Stomach (tissue), 9 donors: Measurements from ENCODE around the gene ST6GALNAC5. TPM values are rescaled to one million over a fixed set of nuclear protein-coding genes. Genes with fewer than 3 reads are reported as not detected.

Source experiments
- DNase-seq, 2 donors: peaks; one replicate each; pipeline versions ENCODE4 v3.0.0 to v3.0.0-alpha.2; 2013 to 2019
- H3K27ac ChIP-seq, 5 donors: fragments of 200-600 bp in 4 of 5; sonication (generic) in 4 of 5; one replicate each; pipeline ENCODE4 v1.5.1; 2013 to 2019; ENCODE audit warnings: mild to moderate bottlenecking in 1 of 5, moderate library complexity in 1 of 5
- H3K27me3 ChIP-seq, 3 donors: fragments of 200-600 bp; sonication (generic); one replicate each; pipeline ENCODE4 v1.5.1; 2017 to 2019; ENCODE audit warnings: mixed run types in 1 of 3
- H3K36me3 ChIP-seq, 4 donors: fragments of 200-600 bp; sonication (generic); 1 replicate in 3 of 4; 2 replicates in 1 of 4; pipeline ENCODE4 v1.5.1; 2016 to 2019
- H3K4me1 ChIP-seq, 4 donors: fragments of 200-600 bp; sonication (generic); one replicate each; pipeline ENCODE4 v1.5.1; 2016 to 2019
- H3K4me3 ChIP-seq, 4 donors: fragments of 200-600 bp; sonication (generic) in 3 of 4; one replicate each; pipeline ENCODE4 v1.5.1; 2016 to 2019; ENCODE audit warnings: mild to moderate bottlenecking in 1 of 4
- H3K9me3 ChIP-seq, 4 donors: fragments of 200-600 bp; sonication (generic); one replicate each; pipeline ENCODE4 v1.5.1; 2016 to 2019
- EP300 ChIP-seq: sonication (generic); formaldehyde crosslinking; IDR thresholded peaks from one replicate; pipeline ENCODE4 v1.6.1; 2017; ENCODE audit warnings: antibody characterized with exemption
- POLR2A ChIP-seq, 4 donors: fragments of 450-650 bp; IDR thresholded peaks; one replicate each; pipeline ENCODE4 v1.6.1; 2016; ENCODE audit warnings: antibody characterized with exemption in 4 of 4, control low read depth in 2 of 4, mild to moderate bottlenecking in 1 of 4, moderate library complexity in 1 of 4
- POLR2AphosphoS5 ChIP-seq, 3 donors: sonication (generic); formaldehyde crosslinking; IDR thresholded peaks; one replicate each; pipeline ENCODE4 v1.6.1; 2016; ENCODE audit warnings: antibody characterized with exemption in 3 of 3
- WGBS, 5 donors: extraction: QIAGEN DNeasy Blood & Tissue Kit in 3 of 5; methylation state at CpG; one replicate each; pipeline versions ENCODE4 v1.1.5 to v1.1.7; 2013 to 2018; 5-methylcytosine and 5-hydroxymethylcytosine counted together
- intact Hi-C: fragments of 100-400 bp; cut with DNase I; formaldehyde crosslinking; loops from one replicate; pipeline ENCODE4 v1.15.1; 2023; ENCODE audit warnings: low total_unique reads
- polyA plus RNA-seq, 3 donors: library from polyadenylated mRNA; stranded (reverse); fragments of 200-250 nt; gene quantifications; one replicate each; pipeline ENCODE4 v1.2.3, GENCODE V29; 2013
- total RNA-seq, 5 donors: library from RNA; depleted of rRNA; stranded (reverse); fragments of >200 nt; gene quantifications; one replicate each; pipeline versions ENCODE4 v1.1.0 to v1.2.3, GENCODE V29; 2014 to 2016
- TF ChIP-seq, protein P1 (sequence below), 7 experiments: fragments of 450-650 bp in 4 of 7; fragments of 200-600 bp in 3 of 7; sonication (generic) in 3 of 7; IDR thresholded peaks; one replicate each; pipeline ENCODE4 v1.5.1; 2016 to 2019; ENCODE audit warnings: antibody characterized with exemption in 7 of 7, control low read depth in 2 of 7, mild to moderate bottlenecking in 1 of 7
- donor health status: healthy with polysubstance abuse.
- donor health status: Bipolar disorder and iron deficiency.
- donor health status: healthy.

ST6GALNAC5 gene
- total and polyA plus RNA-seq, 8 donors: 1.3 to 22.0 (median 2.9) TPM; not detected in 1

DNA sequence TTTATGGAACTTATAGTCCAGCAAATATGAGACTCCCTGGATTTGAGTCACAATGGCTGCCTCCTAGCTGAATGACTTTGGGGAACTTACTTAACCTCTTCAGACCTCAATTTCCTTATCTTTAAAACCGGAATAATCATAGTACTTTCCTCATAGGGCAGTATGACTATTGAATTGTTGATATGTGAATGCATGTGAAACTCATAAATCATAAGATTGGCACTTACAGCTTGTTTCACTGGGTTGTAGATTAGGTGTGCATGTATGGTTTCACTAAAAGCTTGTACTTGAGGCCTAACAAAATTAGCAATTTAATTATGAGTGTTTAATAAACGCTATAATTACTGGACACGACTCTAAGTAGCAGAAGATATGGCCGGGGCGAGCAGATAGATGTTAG, 72.5 kb downstream of the ST6GALNAC5 start:
- Histone ChIP-seq H3K9me3 (no peaks in the 10 kb centered on the region), H3K27me3 (no peaks in the 10 kb centered on the region), H3K4me1 (peaks cover 0 to 16% (median 7%) of the 10 kb centered on the region in 4 donors), H3K27ac (no peak overlapping the region), H3K36me3 (no peaks in the 10 kb centered on the region), H3K4me3 (no peak overlapping the region)
- intact Hi-C loops: no loop called here
- DNase-seq: no peak
- TF ChIP-seq, protein P1, sequence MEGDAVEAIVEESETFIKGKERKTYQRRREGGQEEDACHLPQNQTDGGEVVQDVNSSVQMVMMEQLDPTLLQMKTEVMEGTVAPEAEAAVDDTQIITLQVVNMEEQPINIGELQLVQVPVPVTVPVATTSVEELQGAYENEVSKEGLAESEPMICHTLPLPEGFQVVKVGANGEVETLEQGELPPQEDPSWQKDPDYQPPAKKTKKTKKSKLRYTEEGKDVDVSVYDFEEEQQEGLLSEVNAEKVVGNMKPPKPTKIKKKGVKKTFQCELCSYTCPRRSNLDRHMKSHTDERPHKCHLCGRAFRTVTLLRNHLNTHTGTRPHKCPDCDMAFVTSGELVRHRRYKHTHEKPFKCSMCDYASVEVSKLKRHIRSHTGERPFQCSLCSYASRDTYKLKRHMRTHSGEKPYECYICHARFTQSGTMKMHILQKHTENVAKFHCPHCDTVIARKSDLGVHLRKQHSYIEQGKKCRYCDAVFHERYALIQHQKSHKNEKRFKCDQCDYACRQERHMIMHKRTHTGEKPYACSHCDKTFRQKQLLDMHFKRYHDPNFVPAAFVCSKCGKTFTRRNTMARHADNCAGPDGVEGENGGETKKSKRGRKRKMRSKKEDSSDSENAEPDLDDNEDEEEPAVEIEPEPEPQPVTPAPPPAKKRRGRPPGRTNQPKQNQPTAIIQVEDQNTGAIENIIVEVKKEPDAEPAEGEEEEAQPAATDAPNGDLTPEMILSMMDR (IDR thresholded peaks at IDR 0.05): no peak
- WGBS, 5 donors: 73 to 84% (median 79%) methylated on average over 5 of the region's 5 CpGs

DNA sequence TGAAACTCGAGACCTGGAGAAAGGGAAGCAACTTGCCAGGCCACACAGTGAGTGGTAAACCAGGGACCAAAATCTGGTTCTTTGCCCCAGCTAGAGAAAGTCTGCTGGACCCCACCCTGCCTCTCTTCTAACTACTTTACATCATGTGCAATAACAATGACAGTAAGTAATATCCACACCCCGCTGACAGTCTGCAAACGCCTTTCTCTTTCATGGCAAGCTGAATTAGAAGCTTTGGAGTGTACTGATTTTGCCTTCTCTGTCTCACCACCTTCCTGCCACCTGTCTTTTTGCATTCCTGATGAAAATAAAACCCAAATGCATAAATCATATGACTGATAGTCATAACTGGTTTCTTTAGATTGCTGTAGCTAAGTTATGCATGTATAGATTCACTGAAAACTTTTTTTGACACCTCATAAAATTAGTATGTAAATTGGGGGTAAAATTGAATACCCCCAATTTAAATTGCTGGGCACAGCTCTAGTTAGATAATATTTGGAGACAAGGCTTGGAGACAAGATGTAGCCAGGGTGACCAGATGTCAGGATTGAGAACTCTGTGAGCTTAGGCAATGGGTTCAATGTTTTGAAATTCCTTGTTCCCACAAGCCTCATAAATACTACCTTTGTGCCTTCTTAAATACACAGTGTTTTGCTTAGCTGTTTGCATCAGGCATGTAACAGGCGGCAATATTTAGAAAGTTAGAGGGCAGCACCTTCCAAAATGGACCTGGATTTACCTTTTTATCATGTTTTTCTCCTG, 73.5 kb downstream of the ST6GALNAC5 start:
- DNase-seq: no peak
- Histone ChIP-seq H3K27me3 (no peaks in the 10 kb centered on the region), H3K4me3 (no peak overlapping the region), H3K9me3 (no peaks in the 10 kb centered on the region), H3K4me1 (peaks cover 0 to 16% (median 7%) of the 10 kb centered on the region in 4 donors), H3K36me3 (no peaks in the 10 kb centered on the region), H3K27ac (no peak overlapping the region)
- intact Hi-C loops: no loop called here
- WGBS, 5 donors: 79 to 92% (median 85%) methylated on average over 4 of the region's 4 CpGs
- TF ChIP-seq POLR2A (IDR thresholded peaks at IDR 0.05) (no peak), EP300 (no peak), POLR2AphosphoS5 (IDR thresholded peaks at IDR 0.05) (no peak)
- TF ChIP-seq, protein P1 (IDR thresholded peaks at IDR 0.05): no peak

DNA sequence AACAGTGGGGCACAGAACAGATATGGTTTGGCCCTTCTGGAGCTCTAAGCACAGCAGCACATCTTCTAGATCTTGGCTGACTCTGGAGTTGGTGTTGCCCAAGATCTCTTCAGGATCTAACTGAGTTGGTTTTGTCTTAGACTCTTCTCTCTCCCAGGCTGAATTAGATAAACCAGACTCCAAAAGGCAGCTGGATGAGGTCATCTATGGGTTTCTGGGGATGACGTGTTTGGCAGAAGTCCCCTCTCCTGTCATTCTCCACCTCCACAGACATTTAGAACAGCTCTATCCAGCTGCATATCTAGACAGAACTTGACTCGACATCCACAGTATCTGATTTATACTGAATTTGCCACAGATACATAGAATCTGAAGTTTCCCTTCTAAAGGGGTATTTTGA, 75.3 kb downstream of the ST6GALNAC5 start:
- H3K9me3 ChIP-seq: no peaks in the 10 kb centered on the region
- no peak for TF ChIP-seq POLR2A (IDR thresholded peaks at IDR 0.05)
- no peak for TF ChIP-seq EP300
- TF ChIP-seq, protein P1 (IDR thresholded peaks at IDR 0.05): no peak
- no peak for TF ChIP-seq POLR2AphosphoS5 (IDR thresholded peaks at IDR 0.05)
- DNase-seq: no peak
- WGBS, 5 donors: 61 to 80% (median 74%) methylated on average over 2 of the region's 2 CpGs
- intact Hi-C loops: no loop called here
- H3K36me3 ChIP-seq: no peaks in the 10 kb centered on the region
- no peaks in the 10 kb centered on the region for H3K27me3 ChIP-seq
- H3K4me3 ChIP-seq: no peak overlapping the region
- no peak overlapping the region for H3K27ac ChIP-seq
- H3K4me1 ChIP-seq: peaks cover 0 to 15% (median 6%) of the 10 kb centered on the region in 4 donors

DNA sequence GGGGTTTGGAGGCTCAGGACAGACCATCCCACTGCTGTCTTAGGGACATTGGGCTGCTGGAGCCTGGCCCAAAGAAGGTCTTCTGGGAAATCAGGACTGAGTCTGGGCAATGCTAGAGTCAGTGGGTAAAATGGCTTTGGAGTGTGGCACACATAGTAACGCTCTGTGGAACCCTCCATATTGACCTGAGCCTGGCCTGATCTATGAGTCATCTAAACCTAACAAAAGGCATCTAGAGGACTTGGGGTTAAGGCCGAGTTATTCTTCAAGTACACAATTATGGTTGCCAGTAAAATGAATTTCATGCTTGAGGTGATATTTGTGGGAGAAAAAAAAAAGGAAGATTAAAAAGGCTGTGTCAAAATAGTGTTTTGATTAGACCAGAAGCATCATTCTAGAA, 77.7 kb downstream of the ST6GALNAC5 start:
- intact Hi-C loops: no loop called here
- H3K4me3 ChIP-seq: no peak overlapping the region
- H3K27ac ChIP-seq: no peak overlapping the region
- no peak for DNase-seq
- H3K27me3 ChIP-seq: no peaks in the 10 kb centered on the region
- no peaks in the 10 kb centered on the region for H3K36me3 ChIP-seq
- TF ChIP-seq POLR2A (IDR thresholded peaks at IDR 0.05): no peak
- TF ChIP-seq, protein P1 (IDR thresholded peaks at IDR 0.05): no peak
- TF ChIP-seq POLR2AphosphoS5 (IDR thresholded peaks at IDR 0.05): no peak
- TF ChIP-seq EP300: no peak
- no peaks in the 10 kb centered on the region for H3K9me3 ChIP-seq
- 29 to 39% (median 37%) methylated on average over 2 of the region's 2 CpGs for WGBS, 5 donors
- H3K4me1 ChIP-seq: no peaks in the 10 kb centered on the region
